ENCODE results near the gene PARVB. TPM values are rescaled to one million over a fixed set of nuclear protein-coding genes. Genes with fewer than 3 reads are reported as not detected.

PARVB gene
- total and polyA plus RNA-seq, 11 donors = 54.9 to 172 (median 95.8) TPM

DNA sequence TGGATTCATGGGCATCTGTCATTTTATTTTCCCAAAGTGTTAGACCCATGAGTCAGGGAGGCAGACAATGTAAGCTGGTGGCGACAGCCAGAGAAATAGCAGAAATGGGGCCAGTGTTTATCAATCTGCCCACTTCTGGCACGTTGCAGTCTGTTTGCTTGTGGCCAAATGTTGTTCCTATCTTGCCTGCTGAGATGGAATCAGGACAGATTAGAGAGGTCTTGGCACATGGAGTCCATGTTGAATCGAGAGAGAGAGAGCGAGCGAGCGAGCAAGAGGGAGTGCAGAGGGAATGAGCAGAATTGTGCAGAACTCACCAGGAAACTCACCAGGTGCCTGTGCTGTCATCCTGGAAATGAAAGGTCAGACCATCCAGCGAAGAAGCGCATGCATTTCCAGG, 134.7 kb downstream of the PARVB start:
- ATAC-seq (no peak), DNase-seq (no peak)
- Histone ChIP-seq H3K9me3 (no peaks in the 10 kb centered on the region), H3K36me3 (peaks cover 0 to 66% (median 45%) of the 10 kb centered on the region in 9 donors), H3K27me3 (no peaks in the 10 kb centered on the region), H3K27ac (peak overlapping the region in 1 of 12 donors; percentile 78), H3K4me1 (peaks cover 0 to 5% (median 0%) of the 10 kb centered on the region in 12 donors), H3K4me3 (no peak overlapping the region)
- WGBS, 4 donors = 79 to 87% (median 81%) methylated on average over 8 of the region's 8 CpGs
- intact Hi-C loops (cut with DNase I) = no loop called here
- TF ChIP-seq POLR2A (IDR thresholded peaks at IDR 0.05) = no peak
- TF ChIP-seq, protein P1, sequence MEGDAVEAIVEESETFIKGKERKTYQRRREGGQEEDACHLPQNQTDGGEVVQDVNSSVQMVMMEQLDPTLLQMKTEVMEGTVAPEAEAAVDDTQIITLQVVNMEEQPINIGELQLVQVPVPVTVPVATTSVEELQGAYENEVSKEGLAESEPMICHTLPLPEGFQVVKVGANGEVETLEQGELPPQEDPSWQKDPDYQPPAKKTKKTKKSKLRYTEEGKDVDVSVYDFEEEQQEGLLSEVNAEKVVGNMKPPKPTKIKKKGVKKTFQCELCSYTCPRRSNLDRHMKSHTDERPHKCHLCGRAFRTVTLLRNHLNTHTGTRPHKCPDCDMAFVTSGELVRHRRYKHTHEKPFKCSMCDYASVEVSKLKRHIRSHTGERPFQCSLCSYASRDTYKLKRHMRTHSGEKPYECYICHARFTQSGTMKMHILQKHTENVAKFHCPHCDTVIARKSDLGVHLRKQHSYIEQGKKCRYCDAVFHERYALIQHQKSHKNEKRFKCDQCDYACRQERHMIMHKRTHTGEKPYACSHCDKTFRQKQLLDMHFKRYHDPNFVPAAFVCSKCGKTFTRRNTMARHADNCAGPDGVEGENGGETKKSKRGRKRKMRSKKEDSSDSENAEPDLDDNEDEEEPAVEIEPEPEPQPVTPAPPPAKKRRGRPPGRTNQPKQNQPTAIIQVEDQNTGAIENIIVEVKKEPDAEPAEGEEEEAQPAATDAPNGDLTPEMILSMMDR (IDR thresholded peaks at IDR 0.05) = no peak

DNA sequence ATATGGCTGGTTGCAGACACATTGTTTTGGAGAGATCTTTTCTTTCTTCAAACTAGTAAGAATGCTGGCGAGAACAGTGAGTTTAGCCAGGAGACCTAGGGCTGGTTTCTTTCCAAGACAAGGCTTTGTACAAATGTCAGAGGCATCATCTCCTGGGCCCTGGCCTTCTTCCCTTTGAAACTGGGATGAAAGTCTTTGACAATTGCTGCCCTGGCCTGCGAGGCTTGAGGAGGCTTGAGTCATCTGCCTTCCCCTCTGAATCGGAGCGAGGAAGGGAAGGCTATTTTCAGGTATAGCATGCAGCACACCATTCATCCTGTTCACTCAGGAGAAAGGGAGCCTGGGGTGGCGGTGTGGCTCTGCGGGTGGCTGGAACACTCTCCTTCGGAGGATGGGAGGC, 135.1 kb downstream of the PARVB start:
- ATAC-seq = no peak

DNA sequence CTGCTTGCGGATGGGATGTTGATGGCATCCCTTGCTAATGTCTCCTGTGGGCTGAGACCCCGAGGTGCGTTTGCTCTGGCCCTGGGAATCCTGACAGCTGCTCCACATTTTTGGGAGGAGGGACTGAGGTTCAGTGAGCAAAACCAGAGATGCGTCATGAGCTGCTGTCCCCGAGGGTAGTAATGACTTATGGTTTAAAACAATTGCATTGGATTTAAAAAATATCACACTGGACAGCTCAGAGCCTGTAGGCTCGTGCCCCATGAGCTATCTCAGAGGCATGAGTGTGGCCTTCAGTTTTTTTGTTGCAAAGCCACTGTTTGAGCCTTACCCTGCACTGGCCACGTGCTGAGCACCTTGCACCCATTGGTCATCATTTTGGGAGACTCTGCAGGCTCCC, 135.7 kb downstream of the PARVB start:
- no peaks in the 10 kb centered on the region for H3K9me3 ChIP-seq
- H3K4me1 ChIP-seq = peaks cover 0 to 6% (median 0%) of the 10 kb centered on the region in 12 donors
- WGBS, 4 donors = 76 to 93% (median 85%) methylated on average over 7 of the region's 7 CpGs
- no peak for ATAC-seq
- TF ChIP-seq, protein P1 (IDR thresholded peaks at IDR 0.05) = no peak
- no peak for TF ChIP-seq POLR2A (IDR thresholded peaks at IDR 0.05)
- no peaks in the 10 kb centered on the region for H3K27me3 ChIP-seq
- peaks cover 0 to 74% (median 51%) of the 10 kb centered on the region in 9 donors for H3K36me3 ChIP-seq
- no peak overlapping the region for H3K4me3 ChIP-seq
- intact Hi-C loops (cut with DNase I) = loop anchor here in 1 of 10 donors (10.0 kb wide), 1 partner anchor 165 kb away; no protein-coding TSS in a partner anchor
- no peak for DNase-seq
- peak overlapping the region in 1 of 12 donors; percentile 78 for H3K27ac ChIP-seq

More for the DNA sequence above, 135.1 kb downstream of the PARVB start:
- no peaks in the 10 kb centered on the region for H3K9me3 ChIP-seq
- H3K4me3 ChIP-seq = no peak overlapping the region
- DNase-seq = no peak
- H3K27me3 ChIP-seq = no peaks in the 10 kb centered on the region
- H3K36me3 ChIP-seq = peaks cover 0 to 68% (median 45%) of the 10 kb centered on the region in 9 donors
- peak overlapping the region in 1 of 12 donors; percentile 78 for H3K27ac ChIP-seq
- 91 to 93% (median 92%) methylated on average over 5 to 7 of the region's 7 CpGs for WGBS, 4 donors
- H3K4me1 ChIP-seq = peaks cover 0 to 6% (median 0%) of the 10 kb centered on the region in 12 donors
- intact Hi-C loops (cut with DNase I) = no loop called here
- TF ChIP-seq, protein P1 (IDR thresholded peaks at IDR 0.05) = no peak
- TF ChIP-seq POLR2A (IDR thresholded peaks at IDR 0.05) = no peak

DNA sequence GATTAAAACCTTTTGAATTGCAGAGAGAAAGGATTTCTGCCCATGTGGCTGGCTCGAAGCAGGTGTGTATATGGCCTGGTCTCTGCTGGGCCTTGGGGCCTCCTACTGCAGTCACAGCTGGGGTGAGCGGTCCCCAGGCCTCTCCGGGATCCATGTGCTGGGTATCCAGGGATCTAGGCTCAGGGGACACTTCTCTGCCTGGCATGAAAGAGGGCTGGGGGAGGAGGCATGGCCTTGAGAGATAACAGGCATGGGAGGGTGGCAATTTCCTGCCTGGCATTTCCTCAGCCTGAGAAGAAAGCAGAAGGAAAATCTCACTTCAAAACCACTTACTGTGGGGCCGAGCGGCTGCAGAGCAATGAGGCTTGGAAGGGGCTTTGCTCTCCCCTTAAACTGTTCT, 136.3 kb downstream of the PARVB start:
- Histone ChIP-seq H3K36me3 (peaks cover 0 to 76% (median 54%) of the 10 kb centered on the region in 9 donors), H3K4me1 (peaks cover 0 to 6% (median 0%) of the 10 kb centered on the region in 12 donors), H3K27me3 (no peaks in the 10 kb centered on the region), H3K27ac (no peak overlapping the region), H3K4me3 (no peak overlapping the region), H3K9me3 (no peaks in the 10 kb centered on the region)
- DNase-seq = no peak
- WGBS, 4 donors = 85 to 95% (median 88%) methylated on average over 4 to 5 of the region's 5 CpGs
- intact Hi-C loops (cut with DNase I) = loop anchor here in 1 of 10 donors (10.0 kb wide), 1 partner anchor 166 kb away; no protein-coding TSS in a partner anchor
- TF ChIP-seq, protein P1 (IDR thresholded peaks at IDR 0.05) = no peak
- TF ChIP-seq POLR2A (IDR thresholded peaks at IDR 0.05) = no peak
- no peak for ATAC-seq
